HCT116 (cell line): ENCODE measurements around the gene PCBP3. TPM values are rescaled to one million over a fixed set of nuclear protein-coding genes. Genes with fewer than 3 reads are reported as not detected.

Experiments used
- ATAC-seq: fragments of 200-7000 bp; cut with Tn5 transposase; 2 replicates; pipeline ENCODE4 v1.9.1; 2020; ENCODE audit warnings: mild to moderate bottlenecking, moderate library complexity
- BruUV-seq: library from RNA; stranded (reverse); fragments of 400-500 nt; replicated peaks from 2 replicates; lab custom pipeline; 2021; lab: Mats Ljungman, UMichigan
- CTCF ChIA-PET: fragments of 300-600 bp; sonication (Branson Sonifier 250); formaldehyde crosslinking; loops from one replicate; lab custom pipeline; 2021; ENCODE audit warnings: antibody characterized with exemption; lab: Charles Lee
- POLR2A ChIA-PET: fragments of 300-600, 350-600 bp; sonication (Branson Sonifier 250); formaldehyde crosslinking; loops from one replicate; lab custom pipeline; 2021; ENCODE audit warnings: antibody characterized with exemption; lab: Charles Lee
- RAD21 ChIA-PET, 2 experiments: fragments of 300-600 bp; sonication (Branson Sonifier 250); formaldehyde crosslinking; loops; one replicate each; lab custom pipeline; 2023; ENCODE audit warnings: low total read pairs in 2 of 2; ENCODE audit not compliant: uncharacterized antibody in 2 of 2, unreplicated experiment in 2 of 2, low non-redundant PET in 1 of 2; lab: Charles Lee
- DNase-seq: peaks from one replicate; pipeline ENCODE4 v3.0.0-alpha.2; 2010; ENCODE audit warnings: low read depth, low spot score
- H2AFZ ChIP-seq: fragments of 200-600 bp; shearing (Covaris generic), sonication (generic); 2 replicates; pipeline ENCODE4 v1.6.1; 2017; ENCODE audit warnings: low read depth, mixed run types, mixed read lengths, antibody characterized with exemption, low read length; ENCODE audit not compliant: poor library complexity, severe bottlenecking
- H3K27ac ChIP-seq: 2 replicates; pipeline ENCODE4 v1.5.1; 2012; ENCODE audit warnings: low read depth, low read length
- H3K27me3 ChIP-seq: fragments of 200-600 bp; sonication (generic); 2 replicates; pipeline ENCODE4 v1.6.1; 2016; ENCODE audit warnings: mixed run types, low read length, mixed read lengths; ENCODE audit not compliant: insufficient read depth
- H3K36me3 ChIP-seq, 2 experiments: fragments of 200-500 bp in 1 of 2; fragments of 200-600 bp in 1 of 2; sonication (Bioruptor generic) in 1 of 2; sonication (generic) in 1 of 2; 2 replicates each; pipeline versions ENCODE4 v1.5.1 to v1.6.1; 2014 to 2016; ENCODE audit warnings: low read length in 2 of 2, inconsistent platforms in 1 of 2, mixed read lengths in 1 of 2, mixed run types in 1 of 2; ENCODE audit not compliant: insufficient read depth in 2 of 2, control insufficient read depth in 1 of 2
- H3K4me1 ChIP-seq, 2 experiments: fragments of 200-600 bp in 1 of 2; sonication (generic) in 1 of 2; 2 replicates each; pipeline versions ENCODE4 v1.5.1 to v1.6.1; 2012 to 2017; ENCODE audit warnings: low read length in 2 of 2, inconsistent platforms in 1 of 2, mild to moderate bottlenecking in 1 of 2, mixed read lengths in 1 of 2, mixed run types in 1 of 2, moderate library complexity in 1 of 2; ENCODE audit not compliant: insufficient read depth in 2 of 2, control insufficient read depth in 1 of 2
- H3K4me2 ChIP-seq: fragments of 200-600 bp; sonication (generic); 2 replicates; pipeline ENCODE4 v1.6.1; 2017; ENCODE audit warnings: mixed run types, low read length, mixed read lengths
- H3K4me3 ChIP-seq, 2 experiments: fragments of 200-600 bp in 1 of 2; sonication (generic) in 1 of 2; replicated peaks in 1 of 2; 2 replicates each; pipeline ENCODE4 v1.5.1; 2011 to 2016; ENCODE audit warnings: low read length in 2 of 2, control low read depth in 1 of 2, low read depth in 1 of 2, mild to moderate bottlenecking in 1 of 2, mixed read lengths in 1 of 2, mixed run types in 1 of 2
- H3K79me2 ChIP-seq: fragments of 200-600 bp; sonication (generic); 2 replicates; pipeline ENCODE4 v1.6.1; 2017; ENCODE audit warnings: mild to moderate bottlenecking, mixed run types, low read length, moderate library complexity, mixed read lengths; ENCODE audit not compliant: insufficient read depth
- H3K9ac ChIP-seq: fragments of 200-600 bp; sonication (generic); 2 replicates; pipeline ENCODE4 v1.6.1; 2016; ENCODE audit warnings: low read length, mixed read lengths
- H3K9me2 ChIP-seq: fragments of 200-600 bp; sonication (generic), shearing (Covaris generic); 2 replicates; pipeline ENCODE4 v1.6.1; 2017; ENCODE audit warnings: mixed run types, mild to moderate bottlenecking, moderate library complexity; ENCODE audit not compliant: insufficient read depth
- H3K9me3 ChIP-seq, 2 experiments: fragments of 200-500 bp in 1 of 2; fragments of 200-600 bp in 1 of 2; sonication (Bioruptor generic) in 1 of 2; sonication (generic) in 1 of 2; 2 replicates each; pipeline ENCODE4 v1.6.1; 2014 to 2017; ENCODE audit warnings: low read length in 2 of 2, mixed read lengths in 2 of 2, inconsistent platforms in 1 of 2, low read depth in 1 of 2, mild to moderate bottlenecking in 1 of 2, mixed run types in 1 of 2, moderate library complexity in 1 of 2; ENCODE audit not compliant: control insufficient read depth in 1 of 2, insufficient read depth in 1 of 2
- H4K20me1 ChIP-seq: fragments of 200-600 bp; sonication (generic), shearing (Covaris generic); 2 replicates; pipeline ENCODE4 v1.6.1; 2017; ENCODE audit warnings: mixed run types, mild to moderate bottlenecking, moderate library complexity; ENCODE audit not compliant: insufficient read depth
- ATF3 ChIP-seq: IDR thresholded peaks from 2 replicates; pipeline ENCODE4 v1.6.1; 2012
- CEBPB ChIP-seq: IDR thresholded peaks from 2 replicates; pipeline ENCODE4 v1.6.1; 2012; ENCODE audit warnings: low read depth
- ELF1 ChIP-seq: IDR thresholded peaks from 2 replicates; pipeline ENCODE4 v1.6.1; 2012; ENCODE audit warnings: low read depth, borderline replicate concordance
- EZH2 ChIP-seq: fragments of 200-600 bp; sonication (generic); IDR thresholded peaks from 2 replicates; pipeline ENCODE4 v1.6.1; 2017; ENCODE audit warnings: antibody characterized with exemption, mixed run types
- FOSL1 ChIP-seq: IDR thresholded peaks from 2 replicates; pipeline ENCODE4 v1.6.1; 2012; ENCODE audit warnings: low read depth
- JUND ChIP-seq: IDR thresholded peaks from 2 replicates; pipeline ENCODE4 v1.6.1; 2012
- RAD21 ChIP-seq: IDR thresholded peaks from 2 replicates; pipeline ENCODE4 v1.6.1; 2012; ENCODE audit warnings: low read depth, mild to moderate bottlenecking
- SIN3A ChIP-seq: IDR thresholded peaks from 2 replicates; pipeline ENCODE4 v1.6.1; 2012; ENCODE audit warnings: low read depth
- SP1 ChIP-seq: IDR thresholded peaks from 2 replicates; pipeline ENCODE4 v1.6.1; 2012; ENCODE audit warnings: low read depth
- TCF7L2 ChIP-seq: IDR thresholded peaks from 2 replicates; pipeline ENCODE4 v1.7.0; 2011; ENCODE audit warnings: borderline replicate concordance, inconsistent platforms; ENCODE audit not compliant: insufficient read depth, insufficient read length; ENCODE audit errors: extremely low read depth
- YY1 ChIP-seq: IDR thresholded peaks from 2 replicates; pipeline ENCODE4 v1.6.1; 2011; ENCODE audit warnings: low read length, low read depth, moderate library complexity, mild to moderate bottlenecking; ENCODE audit not compliant: insufficient replicate concordance; ENCODE audit errors: extremely low read depth
- ZBTB33 ChIP-seq: IDR thresholded peaks from 2 replicates; pipeline ENCODE4 v1.6.1; 2011; ENCODE audit warnings: mild to moderate bottlenecking, low read length, moderate library complexity; ENCODE audit not compliant: insufficient replicate concordance; ENCODE audit errors: extremely low read depth
- ZNF274 ChIP-seq: fragments of 200-500 bp; sonication (Bioruptor generic); IDR thresholded peaks from 2 replicates; pipeline ENCODE4 v1.6.1; 2014; ENCODE audit warnings: mild to moderate bottlenecking, low read depth, low read length, inconsistent platforms
- intact Hi-C: fragments of 100-400 bp; cut with micrococcal nuclease; formaldehyde crosslinking; loops from 2 replicates; pipeline ENCODE4 v1.10.0; 2022
- total RNA-seq: library from RNA; stranded (reverse); gene quantifications from one replicate; pipeline ENCODE4 v1.2.1, GENCODE V29; 2021; ENCODE audit not compliant: unreplicated experiment
- TF ChIP-seq, protein P1 (sequence below): IDR thresholded peaks from 2 replicates; pipeline ENCODE4 v1.6.1; 2012; ENCODE audit warnings: low read depth

PCBP3 gene
- total RNA-seq, 1 experiment from 2014 or later, result 3.1 TPM

DNA sequence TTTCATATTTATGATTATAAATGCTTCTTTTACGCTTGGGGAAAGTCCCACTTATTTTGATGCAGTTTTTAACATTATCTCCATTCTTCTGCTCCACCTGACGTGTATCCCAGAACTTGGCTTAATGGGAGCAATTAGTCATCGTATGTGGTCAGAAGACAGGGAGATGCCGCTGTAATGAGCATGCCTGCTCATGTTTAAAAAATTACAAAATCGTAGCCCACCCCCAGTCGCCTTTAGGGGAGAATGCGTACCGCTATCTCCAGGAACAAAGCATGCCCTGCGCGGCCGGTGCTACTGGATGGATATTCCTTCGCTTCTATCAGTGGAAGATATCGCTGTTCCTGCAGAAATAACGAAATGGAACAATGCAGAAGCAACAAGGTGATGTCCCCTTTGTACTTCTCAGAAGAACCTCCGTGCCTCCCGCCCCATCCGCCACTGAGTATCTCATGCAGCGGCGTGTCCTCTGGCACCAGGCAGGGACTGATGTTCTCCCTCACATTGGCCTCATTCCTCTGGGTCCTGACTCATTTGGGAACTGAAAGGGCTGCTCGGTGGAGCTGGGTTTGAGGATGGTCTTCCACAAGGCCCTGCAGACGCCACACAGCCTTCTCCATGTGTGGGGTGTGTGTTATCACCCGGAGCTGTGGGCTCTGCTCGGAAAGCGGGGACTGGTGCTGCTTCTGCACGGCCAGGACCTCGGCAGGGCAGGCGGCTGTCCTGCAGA is 221.7 kb downstream of the PCBP3 start:
- no peaks in the 10 kb centered on the region for H3K27me3 ChIP-seq
- no peak overlapping the region for H3K4me3 ChIP-seq
- CTCF ChIA-PET, result no interaction called here
- peaks cover 0 to 10% of the 10 kb centered on the region in 2 experiments; a peak in 2 of 4 replicates for H3K4me1 ChIP-seq
- H3K36me3 ChIP-seq, result no peaks in the 10 kb centered on the region
- no peaks in the 10 kb centered on the region for H4K20me1 ChIP-seq
- no TSS peak for BruUV-seq
- DNase-seq (no peak), ATAC-seq (peak; percentile 63; the same call in 1 of the 2 replicates)
- H3K9me2 ChIP-seq, result no peaks in the 10 kb centered on the region
- intact Hi-C loops, result no loop called here
- H3K27ac ChIP-seq, result no peak overlapping the region
- peak overlapping the region; percentile 20 for H3K4me2 ChIP-seq
- POLR2A ChIA-PET, result no interaction called here
- no peak overlapping the region for H3K9ac ChIP-seq
- RAD21 ChIA-PET, result no interaction called here
- no peak overlapping the region for H2AFZ ChIP-seq
- no peaks in the 10 kb centered on the region for H3K9me3 ChIP-seq
- no peaks in the 10 kb centered on the region for H3K79me2 ChIP-seq
- TF ChIP-seq ELF1 (no peak), JUND (0 out of 2 replicates have a peak, but pooled peaks have one; percentile 26), CEBPB (no peak)

- Histone ChIP-seq H3K9me2 (no peaks in the 10 kb centered on the region), H3K4me3 (no peak overlapping the region), H3K79me2 (no peaks in the 10 kb centered on the region), H2AFZ (no peak overlapping the region), H3K4me1 (peaks cover 0 to 10% of the 10 kb centered on the region in 2 experiments; a peak in 2 of 4 replicates), H3K9ac (no peak overlapping the region), H3K36me3 (no peaks in the 10 kb centered on the region), H3K4me2 (no peak overlapping the region), H4K20me1 (no peaks in the 10 kb centered on the region), H3K27ac (no peak overlapping the region), H3K9me3 (no peaks in the 10 kb centered on the region), H3K27me3 (no peaks in the 10 kb centered on the region)
- DNase-seq, result no peak
- no peak for ATAC-seq
- intact Hi-C loops, result no loop called here
- POLR2A ChIA-PET, result no interaction called here
- RAD21 ChIA-PET, result no interaction called here
- CTCF ChIA-PET, result no interaction called here
- no TSS peak for BruUV-seq
- no peak for TF ChIP-seq FOSL1
- TF ChIP-seq ATF3, result no peak
- no peak for TF ChIP-seq RAD21
- no peak for TF ChIP-seq YY1
- TF ChIP-seq ZNF274, result no peak
- TF ChIP-seq ZBTB33, result no peak
- no peak for TF ChIP-seq EZH2
- no peak for TF ChIP-seq TCF7L2
- no peak for TF ChIP-seq SP1
- no peak for TF ChIP-seq CEBPB
- TF ChIP-seq ELF1, result no peak
- TF ChIP-seq, protein P1, sequence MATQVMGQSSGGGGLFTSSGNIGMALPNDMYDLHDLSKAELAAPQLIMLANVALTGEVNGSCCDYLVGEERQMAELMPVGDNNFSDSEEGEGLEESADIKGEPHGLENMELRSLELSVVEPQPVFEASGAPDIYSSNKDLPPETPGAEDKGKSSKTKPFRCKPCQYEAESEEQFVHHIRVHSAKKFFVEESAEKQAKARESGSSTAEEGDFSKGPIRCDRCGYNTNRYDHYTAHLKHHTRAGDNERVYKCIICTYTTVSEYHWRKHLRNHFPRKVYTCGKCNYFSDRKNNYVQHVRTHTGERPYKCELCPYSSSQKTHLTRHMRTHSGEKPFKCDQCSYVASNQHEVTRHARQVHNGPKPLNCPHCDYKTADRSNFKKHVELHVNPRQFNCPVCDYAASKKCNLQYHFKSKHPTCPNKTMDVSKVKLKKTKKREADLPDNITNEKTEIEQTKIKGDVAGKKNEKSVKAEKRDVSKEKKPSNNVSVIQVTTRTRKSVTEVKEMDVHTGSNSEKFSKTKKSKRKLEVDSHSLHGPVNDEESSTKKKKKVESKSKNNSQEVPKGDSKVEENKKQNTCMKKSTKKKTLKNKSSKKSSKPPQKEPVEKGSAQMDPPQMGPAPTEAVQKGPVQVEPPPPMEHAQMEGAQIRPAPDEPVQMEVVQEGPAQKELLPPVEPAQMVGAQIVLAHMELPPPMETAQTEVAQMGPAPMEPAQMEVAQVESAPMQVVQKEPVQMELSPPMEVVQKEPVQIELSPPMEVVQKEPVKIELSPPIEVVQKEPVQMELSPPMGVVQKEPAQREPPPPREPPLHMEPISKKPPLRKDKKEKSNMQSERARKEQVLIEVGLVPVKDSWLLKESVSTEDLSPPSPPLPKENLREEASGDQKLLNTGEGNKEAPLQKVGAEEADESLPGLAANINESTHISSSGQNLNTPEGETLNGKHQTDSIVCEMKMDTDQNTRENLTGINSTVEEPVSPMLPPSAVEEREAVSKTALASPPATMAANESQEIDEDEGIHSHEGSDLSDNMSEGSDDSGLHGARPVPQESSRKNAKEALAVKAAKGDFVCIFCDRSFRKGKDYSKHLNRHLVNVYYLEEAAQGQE, result no peak
- no peak for TF ChIP-seq SIN3A
These were observed 223.0 kb downstream of the PCBP3 start for GRCh38 chr21:45866551-45866950.
